Fibroblast of the aortic adventitia (primary cell): ENCODE data around the gene NTN4. TPM values are rescaled to one million over a fixed set of nuclear protein-coding genes. Genes with fewer than 3 reads are reported as not detected.

Experiments
- DNase-seq: peaks from one replicate; pipeline ENCODE4 v3.0.0-alpha.2; 2010; ENCODE audit warnings: low read depth
- H3K4me3 ChIP-seq: 2 replicates; pipeline ENCODE4 v1.5.1; 2011; ENCODE audit warnings: low read depth, mild to moderate bottlenecking, control low read depth, low read length, moderate library complexity
- CTCF ChIP-seq: IDR thresholded peaks from 2 replicates; pipeline ENCODE4 v1.5.1; 2011; ENCODE audit warnings: mild to moderate bottlenecking, low read length, control low read depth, inconsistent platforms; ENCODE audit not compliant: insufficient read depth
- total RNA-seq: library from RNA; depleted of rRNA; stranded (reverse); fragments of >200 nt; gene quantifications from 2 replicates; pipeline ENCODE4 v1.2.3, GENCODE V29; 2012; ENCODE audit warnings: low replicate concordance

The NTN4 gene
- total RNA-seq, 1 donor: 71.8 TPM

- DNase-seq: peak; percentile 26
- no peak overlapping the region for H3K4me3 ChIP-seq
- TF ChIP-seq CTCF: no peak
Observed at GRCh38 chr12:95701275-95701674, 89.3 kb downstream of the NTN4 start.

- no peak overlapping the region for H3K4me3 ChIP-seq
- TF ChIP-seq CTCF: no peak
- DNase-seq: peak; percentile 97
Observed at GRCh38 chr12:95700316-95700785, 90.2 kb downstream of the NTN4 start.

GRCh38 chr12:95699579-95699978, 91.0 kb downstream of the NTN4 start:
- no peak for TF ChIP-seq CTCF
- H3K4me3 ChIP-seq: no peak overlapping the region

GRCh38 chr12:95694136-95694535, 96.4 kb downstream of the NTN4 start:
- TF ChIP-seq CTCF: no peak
- no peak overlapping the region for H3K4me3 ChIP-seq
- no peak for DNase-seq

More at GRCh38 chr12:95699579-95699978, 91.0 kb downstream of the NTN4 start:
- DNase-seq: no peak

GRCh38 chr12:95693689-95694088, 96.9 kb downstream of the NTN4 start:
- no peak for DNase-seq
- no peak for TF ChIP-seq CTCF
- no peak overlapping the region for H3K4me3 ChIP-seq

GRCh38 chr12:95690861-95691635, 99.5 kb downstream of the NTN4 start:
- DNase-seq: no peak
- TF ChIP-seq CTCF: no peak
- H3K4me3 ChIP-seq: no peak overlapping the region
